ENCODE measurements around the gene VAV1.

DNA sequence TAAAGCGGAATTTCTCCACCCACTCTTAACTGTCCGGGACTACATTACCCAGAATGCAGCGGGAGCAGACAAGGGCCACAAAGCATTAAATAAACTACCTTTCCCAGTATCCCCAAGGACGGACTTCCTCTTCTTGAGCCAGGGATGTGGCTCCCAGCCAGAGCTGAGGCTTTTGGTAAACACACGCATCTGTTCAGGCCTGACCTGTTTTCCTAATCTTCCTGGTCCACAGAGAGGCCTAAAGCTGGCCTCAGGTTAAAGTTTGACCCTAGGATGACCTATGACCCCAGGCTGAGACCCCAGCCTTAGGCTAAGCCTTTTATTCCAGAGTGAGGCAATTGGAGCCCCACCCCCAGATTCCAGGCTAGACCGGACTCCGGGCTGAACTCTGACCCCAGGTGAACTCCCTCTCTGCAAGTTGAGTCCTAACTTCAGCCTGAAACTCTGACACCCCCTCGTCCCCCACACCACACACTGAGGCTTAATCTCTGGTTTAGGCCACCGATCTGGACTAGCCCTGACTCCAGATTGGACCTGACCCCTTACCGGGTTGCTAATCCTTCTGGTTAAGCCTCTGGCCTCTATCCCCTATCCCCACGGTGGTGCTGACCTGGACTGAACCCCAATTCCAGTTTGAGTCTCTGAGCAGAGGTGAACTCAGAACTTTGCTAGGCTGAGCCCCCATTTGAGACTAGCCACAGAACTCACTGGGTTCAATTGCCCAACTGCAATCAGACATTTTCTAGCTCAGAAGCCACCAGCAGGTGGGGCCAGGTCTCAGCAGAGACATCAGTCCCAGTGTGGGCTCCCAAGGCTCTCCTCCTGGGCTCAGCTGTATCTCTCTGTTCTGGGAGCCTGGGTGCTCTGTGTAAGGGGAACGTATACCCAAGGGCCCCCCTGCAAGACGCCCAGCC, 34.4 kb upstream of the VAV1 start:
- TF ChIP-seq, protein P1, sequence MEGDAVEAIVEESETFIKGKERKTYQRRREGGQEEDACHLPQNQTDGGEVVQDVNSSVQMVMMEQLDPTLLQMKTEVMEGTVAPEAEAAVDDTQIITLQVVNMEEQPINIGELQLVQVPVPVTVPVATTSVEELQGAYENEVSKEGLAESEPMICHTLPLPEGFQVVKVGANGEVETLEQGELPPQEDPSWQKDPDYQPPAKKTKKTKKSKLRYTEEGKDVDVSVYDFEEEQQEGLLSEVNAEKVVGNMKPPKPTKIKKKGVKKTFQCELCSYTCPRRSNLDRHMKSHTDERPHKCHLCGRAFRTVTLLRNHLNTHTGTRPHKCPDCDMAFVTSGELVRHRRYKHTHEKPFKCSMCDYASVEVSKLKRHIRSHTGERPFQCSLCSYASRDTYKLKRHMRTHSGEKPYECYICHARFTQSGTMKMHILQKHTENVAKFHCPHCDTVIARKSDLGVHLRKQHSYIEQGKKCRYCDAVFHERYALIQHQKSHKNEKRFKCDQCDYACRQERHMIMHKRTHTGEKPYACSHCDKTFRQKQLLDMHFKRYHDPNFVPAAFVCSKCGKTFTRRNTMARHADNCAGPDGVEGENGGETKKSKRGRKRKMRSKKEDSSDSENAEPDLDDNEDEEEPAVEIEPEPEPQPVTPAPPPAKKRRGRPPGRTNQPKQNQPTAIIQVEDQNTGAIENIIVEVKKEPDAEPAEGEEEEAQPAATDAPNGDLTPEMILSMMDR (IDR thresholded peaks at IDR 0.05; ENCODE audit: insufficient read depth, low read length): peak; percentile 57
- TF ChIP-seq, protein P2, sequence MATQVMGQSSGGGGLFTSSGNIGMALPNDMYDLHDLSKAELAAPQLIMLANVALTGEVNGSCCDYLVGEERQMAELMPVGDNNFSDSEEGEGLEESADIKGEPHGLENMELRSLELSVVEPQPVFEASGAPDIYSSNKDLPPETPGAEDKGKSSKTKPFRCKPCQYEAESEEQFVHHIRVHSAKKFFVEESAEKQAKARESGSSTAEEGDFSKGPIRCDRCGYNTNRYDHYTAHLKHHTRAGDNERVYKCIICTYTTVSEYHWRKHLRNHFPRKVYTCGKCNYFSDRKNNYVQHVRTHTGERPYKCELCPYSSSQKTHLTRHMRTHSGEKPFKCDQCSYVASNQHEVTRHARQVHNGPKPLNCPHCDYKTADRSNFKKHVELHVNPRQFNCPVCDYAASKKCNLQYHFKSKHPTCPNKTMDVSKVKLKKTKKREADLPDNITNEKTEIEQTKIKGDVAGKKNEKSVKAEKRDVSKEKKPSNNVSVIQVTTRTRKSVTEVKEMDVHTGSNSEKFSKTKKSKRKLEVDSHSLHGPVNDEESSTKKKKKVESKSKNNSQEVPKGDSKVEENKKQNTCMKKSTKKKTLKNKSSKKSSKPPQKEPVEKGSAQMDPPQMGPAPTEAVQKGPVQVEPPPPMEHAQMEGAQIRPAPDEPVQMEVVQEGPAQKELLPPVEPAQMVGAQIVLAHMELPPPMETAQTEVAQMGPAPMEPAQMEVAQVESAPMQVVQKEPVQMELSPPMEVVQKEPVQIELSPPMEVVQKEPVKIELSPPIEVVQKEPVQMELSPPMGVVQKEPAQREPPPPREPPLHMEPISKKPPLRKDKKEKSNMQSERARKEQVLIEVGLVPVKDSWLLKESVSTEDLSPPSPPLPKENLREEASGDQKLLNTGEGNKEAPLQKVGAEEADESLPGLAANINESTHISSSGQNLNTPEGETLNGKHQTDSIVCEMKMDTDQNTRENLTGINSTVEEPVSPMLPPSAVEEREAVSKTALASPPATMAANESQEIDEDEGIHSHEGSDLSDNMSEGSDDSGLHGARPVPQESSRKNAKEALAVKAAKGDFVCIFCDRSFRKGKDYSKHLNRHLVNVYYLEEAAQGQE (IDR thresholded peaks at IDR 0.05; ENCODE audit: insufficient replicate concordance, low read depth): no peak
- TF ChIP-seq POLR2AphosphoS5 (IDR thresholded peaks at IDR 0.05; ENCODE audit: low read depth) (no peak), SPI1 (IDR thresholded peaks at IDR 0.05; ENCODE audit: borderline replicate concordance, low read depth) (peak; percentile 99), GABPA (IDR thresholded peaks at IDR 0.05; ENCODE audit: low read depth) (peak; percentile 76)

All from HL-60 (cell line).